GM18909 (cell line): ENCODE results near the gene NME5.
"Not testable (repeated sequence)": the region's sequence is repeated elsewhere in the genome, so short reads cannot be mapped to it uniquely, and the experiment has no call there.

Source experiments
- ATAC-seq: cut with Tn5 transposase; IDR thresholded peaks from one replicate; pipeline ENCODE4 v1.9.1; 2021; ENCODE audit warnings: mild to moderate bottlenecking; ENCODE audit not compliant: unreplicated experiment, poor library complexity

The NME5 gene

GRCh38 chr5:138083702-138084101, 55.5 kb downstream of the NME5 start, which contains the start of gene WNT8A:
Gene WNT8A, plus strand, starts transcription at chr5:138084033. Its CDS starts 95 bp downstream, at chr5:138084128.
- ATAC-seq, result no peak

- ATAC-seq, result no peak
Measured at GRCh38 chr5:138082033-138082432, 57.2 kb downstream of the NME5 start.

GRCh38 chr5:138078006-138078643, 61.1 kb downstream of the NME5 start:
- ATAC-seq, result no peak

- ATAC-seq, result no peak
Measured at GRCh38 chr5:138077064-138077696, 62.0 kb downstream of the NME5 start.

- ATAC-seq, result not testable (repeated sequence)
Measured at GRCh38 chr5:138070026-138070425, 69.2 kb downstream of the NME5 start.

- no peak for ATAC-seq
Measured at GRCh38 chr5:138068742-138069600, 70.3 kb downstream of the NME5 start.

- ATAC-seq, result no peak
Measured at GRCh38 chr5:138067945-138068344, 71.3 kb downstream of the NME5 start.
